Smooth muscle cell (in vitro differentiated cells): ENCODE results near the gene PLD5. TPM values are rescaled to one million over a fixed set of nuclear protein-coding genes. Genes with fewer than 3 reads are reported as not detected.

ENCODE experiments used
- DNase-seq: peaks from one replicate; lab custom pipeline; 2025; ENCODE audit not compliant: unreplicated experiment; lab: John Stamatoyannopoulos, UW
- H2AFZ ChIP-seq: fragments of 200-600 bp; sonication (generic); 2 replicates; pipeline ENCODE4 v1.6.0; 2016; ENCODE audit warnings: antibody characterized with exemption, low read depth, mild to moderate bottlenecking
- H3F3A ChIP-seq: fragments of 200-600 bp; sonication (generic); 2 replicates; pipeline ENCODE4 v1.6.0; 2017; ENCODE audit warnings: antibody characterized with exemption, low read depth
- H3K27ac ChIP-seq: fragments of 200-600 bp; sonication (generic); 2 replicates; pipeline ENCODE4 v1.5.1; 2016; ENCODE audit warnings: low read depth, mild to moderate bottlenecking
- H3K27me3 ChIP-seq: fragments of 200-600 bp; sonication (generic); 2 replicates; pipeline ENCODE4 v1.6.1; 2016; ENCODE audit warnings: low read depth, mild to moderate bottlenecking
- H3K36me3 ChIP-seq: fragments of 200-600 bp; sonication (generic); 2 replicates; pipeline ENCODE4 v1.5.1; 2016; ENCODE audit warnings: low read depth
- H3K4me1 ChIP-seq: fragments of 200-600 bp; sonication (generic); 2 replicates; pipeline ENCODE4 v1.5.1; 2016; ENCODE audit warnings: low read depth
- H3K4me2 ChIP-seq: fragments of 200-600 bp; sonication (generic); 2 replicates; pipeline ENCODE4 v1.6.0; 2016; ENCODE audit warnings: mild to moderate bottlenecking
- H3K4me3 ChIP-seq: fragments of 200-600 bp; sonication (generic); 2 replicates; pipeline ENCODE4 v1.5.1; 2016; ENCODE audit warnings: mild to moderate bottlenecking
- H3K79me2 ChIP-seq: fragments of 200-600 bp; sonication (generic); 2 replicates; pipeline ENCODE4 v1.6.0; 2016; ENCODE audit warnings: low read depth, mild to moderate bottlenecking
- H3K9ac ChIP-seq: fragments of 200-600 bp; sonication (generic); 2 replicates; pipeline ENCODE4 v1.6.0; 2016; ENCODE audit warnings: low read depth
- H3K9me3 ChIP-seq: fragments of 200-600 bp; sonication (generic); replicated peaks from 2 replicates; pipeline ENCODE4 v1.5.1; 2016; ENCODE audit warnings: low read depth
- H4K20me1 ChIP-seq: fragments of 200-600 bp; sonication (generic); 2 replicates; pipeline ENCODE4 v1.6.0; 2016; ENCODE audit warnings: low read depth
- CTCF ChIP-seq: fragments of 200-600 bp; sonication (generic); IDR thresholded peaks from 2 replicates; pipeline ENCODE4 v1.5.1; 2017; ENCODE audit warnings: borderline replicate concordance, mild to moderate bottlenecking, antibody characterized with exemption; ENCODE audit not compliant: insufficient read depth, poor library complexity, severe bottlenecking
- WGBS: methylation state at CpG from one replicate; pipeline ENCODE4 v1.1.7; 2016; ENCODE audit warnings: low lambda C conversion rate; 5-methylcytosine and 5-hydroxymethylcytosine counted together
- polyA plus RNA-seq: library from polyadenylated mRNA; unstranded; fragments of >200 nt; fragmentation: Nextera tagmentation; extraction: Ambion mirVana; gene quantifications from 2 replicates; pipeline ENCODE4 v1.2.1, GENCODE V29; 2016
- total RNA-seq: library from RNA; depleted of rRNA; stranded (reverse); fragments of >200 nt; gene quantifications from 2 replicates; pipeline ENCODE4 v1.2.3, GENCODE V29; 2014

PLD5 gene
- total RNA-seq (0.27 and 0.99 TPM in 2 replicates), polyA plus RNA-seq (0.25 and 0.64 TPM in 2 replicates)

GRCh38 chr1:242524571-242525359 lies at the start of gene PLD5:
TSS of gene PLD5 (minus strand) at chr1:242524697.
- Histone ChIP-seq H3K9me3 (no peaks in the 10 kb centered on the region), H3K9ac (no peak within 1 kb of the TSS), H4K20me1 (no peaks in the 10 kb centered on the region), H3K36me3 (no peaks in the 10 kb centered on the region), H3K4me2 (peak within 1 kb of the TSS; percentile 95), H3K27ac (no peak within 1 kb of the TSS), H3K79me2 (no peaks in the 10 kb centered on the region), H3F3A (no peaks in the 10 kb centered on the region), H3K27me3 (peaks cover 76% of the 10 kb centered on the region), H3K4me1 (peaks cover 10% of the 10 kb centered on the region), H2AFZ (peak within 1 kb of the TSS; percentile 81), H3K4me3 (peak within 1 kb of the TSS; percentile 56)
- TF ChIP-seq CTCF: no peak
- DNase-seq: no peak
- 2% methylated on average over 32 of the region's 77 CpGs for WGBS

DNA sequence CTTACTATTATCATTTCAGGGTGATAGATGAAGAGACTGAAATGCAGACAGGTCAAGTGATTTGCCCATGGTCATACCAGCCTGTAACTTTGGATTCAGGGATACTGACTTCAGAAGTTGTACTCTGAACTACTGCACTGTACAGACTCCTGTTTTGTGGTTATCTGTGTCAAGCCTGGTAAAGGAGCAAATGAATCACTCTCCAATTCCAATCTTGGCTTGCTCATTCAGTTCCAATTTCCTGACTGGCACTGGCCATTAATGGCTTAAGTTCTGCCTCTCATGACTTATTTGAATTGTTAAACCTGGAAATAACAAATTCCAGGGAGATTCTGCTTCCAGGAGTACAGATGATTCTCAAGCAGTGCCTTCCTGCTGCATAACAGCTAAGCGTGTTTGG lies 45.4 kb upstream of the PLD5 start:
- TF ChIP-seq CTCF: no peak
- DNase-seq: no peak
- Histone ChIP-seq H3K9ac (no peak overlapping the region), H3K9me3 (no peaks in the 10 kb centered on the region), H4K20me1 (no peaks in the 10 kb centered on the region), H3K36me3 (no peaks in the 10 kb centered on the region), H3K27me3 (no peaks in the 10 kb centered on the region), H3K4me1 (no peaks in the 10 kb centered on the region), H3K79me2 (no peaks in the 10 kb centered on the region), H3K4me3 (no peak overlapping the region), H2AFZ (no peak overlapping the region), H3F3A (no peaks in the 10 kb centered on the region), H3K27ac (no peak overlapping the region), H3K4me2 (no peak overlapping the region)
- WGBS: 93% methylated on average over 1 of the region's 1 CpG

DNA sequence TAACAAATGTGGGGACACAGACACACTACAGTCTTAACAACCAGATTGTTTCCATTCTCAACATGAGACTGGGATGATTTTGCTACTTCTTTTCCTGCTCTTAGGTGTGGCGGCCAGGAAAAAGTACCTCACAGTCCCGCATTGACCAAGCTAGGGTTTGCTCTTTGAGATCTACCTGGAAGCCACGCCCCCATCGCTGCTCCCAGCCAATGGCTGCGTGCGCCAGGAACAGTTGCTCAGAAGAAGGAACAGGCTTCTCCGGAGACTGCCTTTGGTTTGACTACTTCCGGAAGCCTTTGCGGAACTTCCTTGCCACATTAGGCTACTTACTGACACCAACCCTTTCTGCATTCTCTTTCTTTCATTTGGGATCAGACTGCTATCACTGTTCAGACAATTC lies 44.2 kb upstream of the PLD5 start:
- no peak for DNase-seq
- H3K4me1 ChIP-seq: no peaks in the 10 kb centered on the region
- no peak overlapping the region for H2AFZ ChIP-seq
- no peaks in the 10 kb centered on the region for H3K27me3 ChIP-seq
- no peak overlapping the region for H3K9ac ChIP-seq
- no peaks in the 10 kb centered on the region for H3K36me3 ChIP-seq
- H3K9me3 ChIP-seq: no peaks in the 10 kb centered on the region
- no peak overlapping the region for H3K4me2 ChIP-seq
- no peak overlapping the region for H3K4me3 ChIP-seq
- H4K20me1 ChIP-seq: no peaks in the 10 kb centered on the region
- H3K79me2 ChIP-seq: no peaks in the 10 kb centered on the region
- no peak for TF ChIP-seq CTCF
- no peaks in the 10 kb centered on the region for H3F3A ChIP-seq
- whole genome bisulfite sequencing: 77% methylated on average over 9 of the region's 9 CpGs
- no peak overlapping the region for H3K27ac ChIP-seq

- no peak for DNase-seq
- Histone ChIP-seq H3K4me1 (no peaks in the 10 kb centered on the region), H3K9ac (no peak overlapping the region), H3K9me3 (no peaks in the 10 kb centered on the region), H3K79me2 (no peaks in the 10 kb centered on the region), H3K27me3 (no peaks in the 10 kb centered on the region), H4K20me1 (no peaks in the 10 kb centered on the region), H3K4me2 (no peak overlapping the region), H3K4me3 (no peak overlapping the region), H2AFZ (no peak overlapping the region), H3K36me3 (no peaks in the 10 kb centered on the region), H3F3A (no peaks in the 10 kb centered on the region), H3K27ac (no peak overlapping the region)
- no peak for TF ChIP-seq CTCF
- WGBS: 72% methylated on average over 3 of the region's 3 CpGs
Observed at GRCh38 chr1:242567596-242567995, 43.1 kb upstream of the PLD5 start.
